GM12874 (cell line): ENCODE measurements around the gene CNOT1.

Experiments
- CTCF ChIP-seq: IDR thresholded peaks from 2 replicates; pipeline ENCODE4 v1.5.1; 2011; ENCODE audit warnings: low read depth, mild to moderate bottlenecking, control low read depth, low read length, moderate library complexity; ENCODE audit not compliant: insufficient read depth

The CNOT1 gene

GRCh38 chr16:58507963-58508670 is 121.5 kb downstream of the CNOT1 start:
- no peak for TF ChIP-seq CTCF

GRCh38 chr16:58507195-58507962 is 122.2 kb downstream of the CNOT1 start:
- 0 out of 2 replicates have a peak, but pooled peaks have one; percentile 10 for TF ChIP-seq CTCF

DNA sequence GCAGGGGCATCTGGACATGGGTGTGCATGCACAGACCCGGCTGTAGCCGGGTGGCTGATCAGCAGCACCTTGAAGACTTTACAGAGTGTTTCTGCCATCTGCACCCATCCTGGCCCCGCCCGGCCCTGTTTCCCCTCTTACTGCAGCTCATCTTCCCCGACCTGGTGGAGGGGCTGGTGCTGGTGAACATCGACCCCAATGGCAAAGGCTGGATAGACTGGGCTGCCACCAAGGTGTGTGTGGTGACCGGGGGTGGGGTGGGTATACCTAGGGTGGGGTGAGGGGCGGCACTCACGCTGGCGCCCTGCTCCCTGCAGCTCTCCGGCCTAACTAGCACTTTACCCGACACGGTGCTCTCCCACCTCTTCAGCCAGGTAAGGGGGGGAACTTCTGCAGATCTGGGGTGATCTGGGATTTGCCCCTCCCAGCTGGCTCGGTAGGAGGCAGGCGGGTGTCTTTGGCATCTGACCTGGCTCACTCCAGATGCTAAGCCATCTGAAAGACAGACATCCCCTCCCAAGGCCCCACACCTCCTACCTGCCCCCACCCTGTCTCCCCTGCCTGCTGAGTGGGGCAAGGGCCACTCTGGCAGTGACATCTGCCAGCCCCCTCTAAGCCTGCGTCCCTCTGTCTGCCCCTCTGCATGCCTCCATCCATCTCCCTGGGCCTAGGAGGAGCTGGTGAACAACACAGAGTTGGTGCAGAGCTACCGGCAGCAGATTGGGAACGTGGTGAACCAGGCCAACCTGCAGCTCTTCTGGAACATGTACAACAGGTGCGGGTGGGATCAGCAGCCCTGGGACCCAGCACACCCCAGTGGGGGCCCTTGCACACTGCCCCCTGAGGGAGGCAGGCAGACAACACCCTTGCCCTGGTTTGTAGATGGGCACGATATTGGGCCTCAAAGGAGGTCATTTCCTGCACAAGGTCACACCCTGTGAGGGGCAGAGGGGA is 123.1 kb downstream of the CNOT1 start:
- TF ChIP-seq CTCF: no peak

- no peak for TF ChIP-seq CTCF
These were observed 125.5 kb downstream of the CNOT1 start for GRCh38 chr16:58503863-58504688.

- TF ChIP-seq CTCF: no peak
These were observed 126.3 kb downstream of the CNOT1 start for GRCh38 chr16:58503166-58503862.

DNA sequence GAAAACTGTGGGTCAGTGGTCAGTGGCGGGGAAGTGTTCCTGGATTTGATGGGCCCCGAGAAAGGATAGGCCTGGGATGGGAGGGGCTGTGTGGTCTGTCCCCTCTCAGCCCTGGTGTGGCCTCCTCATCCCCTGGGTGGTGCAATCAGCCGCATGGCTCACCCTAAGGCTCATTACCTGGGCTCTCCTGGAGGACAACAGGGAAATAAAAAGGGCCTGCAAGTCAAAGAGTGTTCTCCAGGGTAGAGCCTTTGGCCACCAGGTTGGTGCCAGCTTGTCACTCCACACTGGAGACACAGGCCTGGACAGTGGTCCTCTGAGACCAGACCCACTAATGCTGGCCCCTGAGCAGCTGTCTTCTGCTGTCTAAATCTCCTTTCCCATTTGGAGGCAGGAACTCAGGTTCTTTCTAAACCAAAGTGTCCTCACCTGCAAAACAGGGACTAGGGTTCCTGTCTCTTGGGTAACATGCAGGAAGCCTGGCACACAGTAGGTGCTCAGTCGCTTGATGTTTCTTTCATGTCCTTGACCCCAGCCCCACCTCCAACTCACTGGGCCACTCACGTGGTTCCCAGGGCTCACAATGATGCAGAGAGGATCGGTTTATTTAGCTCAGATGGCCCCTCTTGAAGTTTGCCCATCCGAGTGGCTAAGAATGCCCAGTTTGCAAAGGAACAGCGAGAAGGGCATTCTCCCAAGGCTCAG is 127.3 kb downstream of the CNOT1 start:
- TF ChIP-seq CTCF: no peak
